Ascending aorta (tissue), 2 donors: Measurements from ENCODE around the gene LBP. TPM values are rescaled to one million over a fixed set of nuclear protein-coding genes. Genes with fewer than 3 reads are reported as not detected.
A peak's percentile ranks its signal among the peaks of the same experiment; 100 is the strongest.
"Not testable (repeated sequence)": the region's sequence is repeated elsewhere in the genome, so short reads cannot be mapped to it uniquely, and the experiment has no call there.

Experiments used
- DNase-seq, 2 donors: peaks; one replicate each; pipeline ENCODE4 v3.0.0-alpha.2; 2019; ENCODE audit warnings: low spot score in 2 of 2
- H3K27ac ChIP-seq, 2 donors: fragments of 200-600 bp; sonication (generic); one replicate each; pipeline ENCODE4 v1.5.1; 2016 to 2017; ENCODE audit warnings: mild to moderate bottlenecking in 1 of 2
- H3K27me3 ChIP-seq: fragments of 200-600 bp; sonication (generic); one replicate; pipeline ENCODE4 v1.5.1; 2017
- H3K36me3 ChIP-seq, 2 donors: fragments of 200-600 bp; sonication (generic); one replicate each; pipeline ENCODE4 v1.5.1; 2016
- H3K4me1 ChIP-seq, 2 donors: fragments of 200-600 bp; sonication (generic); one replicate each; pipeline ENCODE4 v1.5.1; 2016 to 2017; ENCODE audit warnings: mild to moderate bottlenecking in 1 of 2
- H3K4me3 ChIP-seq, 2 donors: fragments of 200-600 bp; sonication (generic); one replicate each; pipeline ENCODE4 v1.5.1; 2016 to 2017; ENCODE audit warnings: mild to moderate bottlenecking in 1 of 2
- H3K9me3 ChIP-seq, 2 donors: fragments of 200-600 bp; sonication (generic); one replicate each; pipeline ENCODE4 v1.5.1; 2016
- CTCF ChIP-seq, 3 experiments: fragments of 200-600 bp in 2 of 3; fragments of 450-650 bp in 1 of 3; sonication (generic) in 2 of 3; IDR thresholded peaks; one replicate each; pipeline ENCODE4 v1.5.1; 2016 to 2019; ENCODE audit warnings: antibody characterized with exemption in 3 of 3, mild to moderate bottlenecking in 1 of 3, moderate library complexity in 1 of 3
- intact Hi-C: fragments of 100-400 bp; cut with DNase I; formaldehyde crosslinking; loops from one replicate; pipeline ENCODE4 v1.15.1; 2023
- total RNA-seq: library from RNA; depleted of rRNA; stranded (reverse); fragments of >200 nt; gene quantifications from one replicate; pipeline ENCODE4 v1.1.0, GENCODE V29; 2016

The LBP gene
- total RNA-seq, 1 donor from 2014 or later: 18.8 TPM

- H3K36me3 ChIP-seq: no peaks in the 10 kb centered on the region
- DNase-seq: no peak
- H3K27me3 ChIP-seq: no peaks in the 10 kb centered on the region
- intact Hi-C loops: no loop called here
- no peaks in the 10 kb centered on the region for H3K9me3 ChIP-seq
- TF ChIP-seq CTCF (IDR thresholded peaks at IDR 0.05): peak in 1 of 3 experiments; percentile 15
- H3K27ac ChIP-seq: no peak overlapping the region
- no peak overlapping the region for H3K4me3 ChIP-seq
- no peaks in the 10 kb centered on the region for H3K4me1 ChIP-seq
Measured at GRCh38 chr20:38338849-38339520, 7.3 kb upstream of the LBP start.

GRCh38 chr20:38339521-38339896 lies 6.8 kb upstream of the LBP start:
- DNase-seq, H3K27ac ChIP-seq, H3K4me1 ChIP-seq, H3K4me3 ChIP-seq, H3K36me3 ChIP-seq, H3K9me3 ChIP-seq, intact Hi-C loops, H3K27me3 ChIP-seq: not testable (repeated sequence)

- DNase-seq: no peak
- no peak for TF ChIP-seq CTCF (IDR thresholded peaks at IDR 0.05)
- Histone ChIP-seq H3K4me1 (no peaks in the 10 kb centered on the region), H3K36me3 (no peaks in the 10 kb centered on the region), H3K27ac (no peak overlapping the region), H3K27me3 (no peaks in the 10 kb centered on the region), H3K4me3 (no peak overlapping the region), H3K9me3 (no peaks in the 10 kb centered on the region)
- intact Hi-C loops: no loop called here
Measured at GRCh38 chr20:38339997-38340396, 6.3 kb upstream of the LBP start.

- DNase-seq: no peak
- H3K27me3 ChIP-seq: no peaks in the 10 kb centered on the region
- no peak for TF ChIP-seq CTCF (IDR thresholded peaks at IDR 0.05)
- no peaks in the 10 kb centered on the region for H3K4me1 ChIP-seq
- intact Hi-C loops: no loop called here
- H3K4me3 ChIP-seq: no peak overlapping the region
- H3K9me3 ChIP-seq: no peaks in the 10 kb centered on the region
- H3K36me3 ChIP-seq: no peaks in the 10 kb centered on the region
- H3K27ac ChIP-seq: no peak overlapping the region
Measured at GRCh38 chr20:38340693-38341092, 5.6 kb upstream of the LBP start.

- H3K27me3 ChIP-seq: no peaks in the 10 kb centered on the region
- no peaks in the 10 kb centered on the region for H3K36me3 ChIP-seq
- no peak for TF ChIP-seq CTCF (IDR thresholded peaks at IDR 0.05)
- H3K9me3 ChIP-seq: no peaks in the 10 kb centered on the region
- no peak overlapping the region for H3K4me3 ChIP-seq
- no peak for DNase-seq
- no peak overlapping the region for H3K27ac ChIP-seq
- intact Hi-C loops: no loop called here
- H3K4me1 ChIP-seq: no peaks in the 10 kb centered on the region
Measured at GRCh38 chr20:38342216-38342615, 4.1 kb upstream of the LBP start.

GRCh38 chr20:38342713-38343310 lies 3.5 kb upstream of the LBP start:
- TF ChIP-seq CTCF (IDR thresholded peaks at IDR 0.05): no peak
- no peaks in the 10 kb centered on the region for H3K36me3 ChIP-seq
- no peak for DNase-seq
- peak overlapping the region in 1 of 2 donors; percentile 16 for H3K4me3 ChIP-seq
- intact Hi-C loops: no loop called here
- H3K27ac ChIP-seq: no peak overlapping the region
- no peaks in the 10 kb centered on the region for H3K27me3 ChIP-seq
- H3K9me3 ChIP-seq: no peaks in the 10 kb centered on the region
- no peaks in the 10 kb centered on the region for H3K4me1 ChIP-seq
